Left ventricle myocardium superior (tissue), 1 donor: ENCODE results near the gene ADPRM. TPM values are rescaled to one million over a fixed set of nuclear protein-coding genes. Genes with fewer than 3 reads are reported as not detected.

Source experiments
- ATAC-seq: fragments of 200-7000 bp; cut with Tn5 transposase; one replicate; pipeline ENCODE4 v1.9.1; 2020; ENCODE audit warnings: mild to moderate bottlenecking, moderate library complexity
- DNase-seq: peaks from one replicate; pipeline ENCODE4 v3.0.0-alpha.2; 2020
- intact Hi-C: fragments of 100-400 bp; cut with micrococcal nuclease; formaldehyde crosslinking; loops from one replicate; pipeline ENCODE4 v1.11.0; 2022
- total RNA-seq: library from RNA; stranded (reverse); fragmentation: NEBNext Ultra II Directional; extraction: Animal tissue kit (Norgen Biotek cat#: 25700); gene quantifications from one replicate; pipeline ENCODE4 v1.2.1, GENCODE V29; 2021
- donor health status: DM: no; HTN: yes; CAD: no; lungs with severe emphysema.

The ADPRM gene
- total RNA-seq, 1 donor from 2014 or later = 4.8 TPM

DNA sequence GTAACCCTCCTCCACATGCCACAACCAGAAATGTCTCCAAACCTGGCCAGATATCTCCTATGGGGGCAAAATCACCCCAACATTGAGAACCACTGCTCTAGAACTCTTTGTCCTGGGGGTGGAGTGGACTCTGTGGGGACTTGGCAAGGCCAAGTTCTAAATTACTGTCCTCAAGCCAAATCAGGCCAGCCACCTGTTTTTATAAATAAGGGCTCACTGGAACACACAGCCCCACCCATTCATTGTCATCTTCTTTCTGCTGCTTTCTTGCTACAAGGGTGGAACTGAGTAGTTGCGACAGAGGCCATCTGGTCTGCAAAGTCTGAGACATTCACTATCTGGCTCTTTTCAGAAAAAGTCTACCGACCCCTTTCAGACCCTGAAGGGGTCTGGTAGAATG, 59.2 kb downstream of the ADPRM start:
- ATAC-seq (no peak), DNase-seq (no peak)
- intact Hi-C loops = no loop called here

DNA sequence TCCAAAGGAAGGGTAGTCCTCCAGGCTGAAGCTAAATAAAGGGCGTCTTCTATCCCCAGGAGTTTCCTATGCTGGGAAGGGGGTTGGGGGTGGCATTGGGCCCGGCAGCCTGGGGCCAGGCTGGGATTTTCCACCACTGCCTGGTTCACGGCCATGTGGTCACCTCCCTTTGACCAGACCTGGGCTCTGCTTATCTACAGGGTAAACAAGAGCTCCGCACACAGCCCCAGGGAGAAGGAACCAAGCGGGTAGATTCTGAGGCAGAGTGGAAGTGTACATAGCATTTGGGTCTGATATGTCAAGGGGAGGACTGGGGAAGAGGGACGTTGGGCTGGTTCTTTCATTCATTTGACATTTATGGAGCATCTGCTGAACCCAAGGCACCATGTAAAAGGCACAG, 59.7 kb downstream of the ADPRM start:
- no peak for ATAC-seq
- intact Hi-C loops = no loop called here
- no peak for DNase-seq

DNA sequence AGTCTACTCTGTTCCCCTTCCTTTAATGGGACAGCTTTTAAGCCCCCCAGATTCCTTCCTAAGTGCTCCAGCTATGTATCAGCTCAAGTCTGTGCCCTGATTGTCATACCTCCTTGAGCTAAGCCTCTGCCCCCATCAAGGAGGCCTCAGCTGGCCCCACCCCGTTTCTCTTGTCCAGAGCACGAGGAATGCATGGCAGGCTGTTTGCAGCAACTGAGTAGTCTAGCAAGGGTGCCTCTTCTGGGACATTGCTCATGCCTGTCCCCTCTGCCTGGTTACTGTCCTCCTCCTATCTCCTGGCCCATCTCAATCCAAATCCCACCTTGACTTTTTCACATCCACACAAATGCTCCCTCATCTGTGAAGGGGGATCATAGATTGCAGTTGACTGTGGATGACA, 60.3 kb downstream of the ADPRM start:
- ATAC-seq = no peak
- DNase-seq = no peak
- intact Hi-C loops = no loop called here

DNA sequence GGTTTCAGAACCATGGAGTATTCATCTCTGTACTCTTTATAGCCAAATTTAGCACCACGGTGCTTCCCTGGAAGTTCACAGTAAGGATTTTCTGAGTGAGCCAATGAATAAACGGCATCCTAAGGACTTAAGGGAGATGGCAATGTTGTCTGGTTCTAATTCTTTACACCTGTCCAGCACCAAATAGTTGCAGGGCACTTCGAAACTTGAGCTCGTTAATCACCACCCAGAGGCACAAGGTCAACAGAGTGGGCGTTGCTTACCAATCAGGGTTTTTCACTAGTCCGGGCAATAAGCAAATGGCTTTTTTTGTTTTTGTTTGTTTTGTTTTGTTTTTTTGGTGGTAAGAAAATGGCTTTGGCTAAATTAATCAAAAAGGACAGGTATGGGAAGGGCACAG, 60.7 kb downstream of the ADPRM start:
- DNase-seq = no peak
- no peak for ATAC-seq
- intact Hi-C loops = no loop called here

Other genes starting within 250 kb of the ADPRM start
- gene MYH4, start 228.0 kb upstream of the ADPRM start, total RNA-seq = not detected
- gene MYH1, start 179.1 kb upstream of the ADPRM start, total RNA-seq = 0.10 TPM
- gene MYH2, start 147.9 kb upstream of the ADPRM start, total RNA-seq = 0.10 TPM
- gene MYH3, start 40.3 kb upstream of the ADPRM start, total RNA-seq = 0.87 TPM
- 32.3 TPM for gene SCO1, start 61 bp upstream of the ADPRM start, total RNA-seq
- 6.3 TPM for gene TMEM220, start 32.4 kb downstream of the ADPRM start, total RNA-seq
- not detected for gene TMEM238L, start 106.5 kb downstream of the ADPRM start, total RNA-seq
- not detected for gene PIRT, start 140.5 kb downstream of the ADPRM start, total RNA-seq